IMR-90 (cell line): ENCODE measurements around the gene TCF7L2. TPM values are rescaled to one million over a fixed set of nuclear protein-coding genes. Genes with fewer than 3 reads are reported as not detected.

Source experiments
- ATAC-seq: fragments of 200-7000 bp; cut with Tn5 transposase; 2 replicates; pipeline ENCODE4 v1.9.1; 2020; ENCODE audit warnings: low read depth, mild to moderate bottlenecking, moderate library complexity
- BruUV-seq: library from RNA; stranded (reverse); fragments of 400-500 nt; replicated peaks from 2 replicates; lab custom pipeline; 2021; lab: Mats Ljungman, UMichigan
- CTCF ChIA-PET: fragments of 300-600 bp; formaldehyde crosslinking; extraction: SDS; loops from one replicate; lab custom pipeline; 2021; ENCODE audit warnings: antibody characterized with exemption; lab: Yijun Ruan, JAX
- POLR2A ChIA-PET: fragments of 300-600 bp; sonication (Branson Sonifier 250); formaldehyde crosslinking; loops from one replicate; lab custom pipeline; 2022; ENCODE audit warnings: antibody characterized with exemption; ENCODE audit not compliant: unreplicated experiment; lab: Charles Lee
- DNase-seq: peaks from one replicate; pipeline ENCODE4 v3.0.0; 2013
- H2AFZ ChIP-seq: replicated peaks from 2 replicates; pipeline ENCODE3; 2013; ENCODE audit warnings: low read length, mild to moderate bottlenecking; ENCODE audit not compliant: poor library complexity
- H2AK5ac ChIP-seq: 2 replicates; pipeline ENCODE4 v1.6.1; 2013; ENCODE audit warnings: low read depth, low read length, inconsistent platforms
- H2AK9ac ChIP-seq: replicated peaks from 2 replicates; pipeline ENCODE3; 2013; ENCODE audit warnings: mild to moderate bottlenecking, low read depth, low read length, moderate library complexity; ENCODE audit not compliant: poor library complexity
- H2BK120ac ChIP-seq: 2 replicates; pipeline ENCODE4 v1.6.1; 2013; ENCODE audit warnings: low read depth, low read length, inconsistent platforms
- H2BK15ac ChIP-seq: 3 replicates; pipeline ENCODE4 v1.6.1; 2013; ENCODE audit warnings: low read depth, low read length, inconsistent platforms
- H2BK20ac ChIP-seq: 2 replicates; pipeline ENCODE4 v1.6.1; 2013; ENCODE audit warnings: low read depth, mild to moderate bottlenecking, inconsistent platforms, low read length, moderate library complexity
- H2BK5ac ChIP-seq: 2 replicates; pipeline ENCODE4 v1.6.1; 2013; ENCODE audit warnings: mild to moderate bottlenecking, low read depth, low read length, inconsistent platforms; ENCODE audit not compliant: poor library complexity, severe bottlenecking
- H3K14ac ChIP-seq: replicated peaks from 2 replicates; pipeline ENCODE4 v1.6.1; 2013; ENCODE audit warnings: low read depth, low read length, inconsistent platforms
- H3K18ac ChIP-seq: 2 replicates; pipeline ENCODE4 v1.6.1; 2013; ENCODE audit warnings: low read depth, low read length, control low read depth
- H3K23ac ChIP-seq: 2 replicates; pipeline ENCODE4 v1.6.1; 2013; ENCODE audit warnings: low read depth, low read length, inconsistent platforms
- H3K27ac ChIP-seq: 2 replicates; pipeline ENCODE4 v1.5.1; 2013; ENCODE audit warnings: mild to moderate bottlenecking, control low read depth, low read length; ENCODE audit not compliant: insufficient read depth
- H3K27me3 ChIP-seq: 2 replicates; pipeline ENCODE4 v1.6.1; 2013; ENCODE audit warnings: low read length; ENCODE audit not compliant: control insufficient read depth, insufficient read depth
- H3K36me3 ChIP-seq: 2 replicates; pipeline ENCODE4 v1.6.1; 2013; ENCODE audit warnings: low read length, mixed read lengths; ENCODE audit not compliant: control insufficient read depth, insufficient read depth
- H3K4ac ChIP-seq: 2 replicates; pipeline ENCODE4 v1.6.1; 2013; ENCODE audit warnings: low read depth, low read length, inconsistent platforms
- H3K4me1 ChIP-seq: 2 replicates; pipeline ENCODE4 v1.6.1; 2013; ENCODE audit warnings: low read length, mixed read lengths; ENCODE audit not compliant: control insufficient read depth, insufficient read depth
- H3K4me2 ChIP-seq: 2 replicates; pipeline ENCODE4 v1.6.1; 2013; ENCODE audit warnings: low read depth, mild to moderate bottlenecking, control low read depth, low read length, moderate library complexity
- H3K4me3 ChIP-seq: 2 replicates; pipeline ENCODE4 v1.5.1; 2013; ENCODE audit warnings: low read depth, mild to moderate bottlenecking, control low read depth, low read length, moderate library complexity; ENCODE audit not compliant: insufficient read depth
- H3K56ac ChIP-seq: 2 replicates; pipeline ENCODE4 v1.6.1; 2013; ENCODE audit warnings: low read length, inconsistent platforms; ENCODE audit not compliant: insufficient read depth; ENCODE audit errors: extremely low read depth
- H3K79me1 ChIP-seq, 2 experiments: 2 replicates each; pipeline ENCODE4 v1.6.1; 2013; ENCODE audit warnings: low read length in 2 of 2, inconsistent platforms in 1 of 2, low read depth in 1 of 2
- H3K9ac ChIP-seq: 2 replicates; pipeline ENCODE4 v1.6.1; 2013; ENCODE audit warnings: low read depth, low read length, control low read depth
- H3K9me1 ChIP-seq: 2 replicates; pipeline ENCODE4 v1.6.1; 2013; ENCODE audit warnings: low read length, inconsistent platforms; ENCODE audit not compliant: insufficient read depth
- H3K9me3 ChIP-seq: 2 replicates; pipeline ENCODE4 v1.6.1; 2013; ENCODE audit warnings: low read length; ENCODE audit not compliant: control insufficient read depth, insufficient read depth
- H4K20me1 ChIP-seq: 2 replicates; pipeline ENCODE4 v1.6.1; 2013; ENCODE audit warnings: low read length, inconsistent platforms; ENCODE audit not compliant: insufficient read depth
- H4K5ac ChIP-seq: 2 replicates; pipeline ENCODE4 v1.6.1; 2013; ENCODE audit warnings: mild to moderate bottlenecking, low read depth, low read length, control low read depth
- H4K8ac ChIP-seq, 2 experiments: 2 replicates each; pipeline ENCODE4 v1.6.1; 2013; ENCODE audit warnings: low read depth in 2 of 2, low read length in 2 of 2, control low read depth in 1 of 2, inconsistent platforms in 1 of 2
- H4K91ac ChIP-seq: 2 replicates; pipeline ENCODE4 v1.6.1; 2013; ENCODE audit warnings: low read depth, low read length, inconsistent platforms; ENCODE audit not compliant: insufficient read depth
- MAZ ChIP-seq: IDR thresholded peaks from 2 replicates; pipeline ENCODE4 v1.6.1; 2012; ENCODE audit warnings: low read depth, mild to moderate bottlenecking, low read length, improper control_type of control experiment, moderate library complexity, borderline replicate concordance
- MXI1 ChIP-seq: IDR thresholded peaks from 2 replicates; pipeline ENCODE4 v1.6.1; 2012; ENCODE audit warnings: low read depth, mild to moderate bottlenecking, low read length, moderate library complexity, borderline replicate concordance
- POLR2A ChIP-seq: IDR thresholded peaks from 2 replicates; pipeline ENCODE4 v1.6.1; 2012; ENCODE audit warnings: mild to moderate bottlenecking, low read depth, low read length
- RAD21 ChIP-seq: IDR thresholded peaks from 2 replicates; pipeline ENCODE4 v1.6.1; 2012; ENCODE audit warnings: low read length, improper control_type of control experiment
- WGBS, 2 experiments: methylation state at CpG; one replicate each; pipeline versions ENCODE4 v1.1.5 to v1.1.7; 2013; ENCODE audit warnings: missing lambda C conversion rate in 2 of 2; ENCODE audit not compliant: insufficient read length in 1 of 2; ENCODE audit errors: extremely low coverage in 2 of 2; 5-methylcytosine and 5-hydroxymethylcytosine counted together
- dilution Hi-C: fragments of 300-500 bp; cut with HindIII; formaldehyde crosslinking; loops from one replicate; pipeline ENCODE4 v1.14.3; 2018; ENCODE audit warnings: low sequenced_read_pairs; ENCODE audit not compliant: unreplicated experiment
- in situ Hi-C: fragments of 300-500 bp; cut with MboI; formaldehyde crosslinking; loops from 3 replicates; pipeline ENCODE4 v1.14.3; 2019; ENCODE audit warnings: low sequenced_read_pairs, inconsistent platforms, mixed read lengths
- intact Hi-C: fragments of 100-400 bp; cut with micrococcal nuclease; formaldehyde crosslinking; loops from 2 replicates; pipeline ENCODE4 v1.10.0; 2022
- polyA plus RNA-seq, 3 experiments: library from polyadenylated mRNA; depleted of rRNA; stranded (reverse); fragments of >200 nt; gene quantifications; 2 replicates each; pipeline ENCODE4 v1.2.3, GENCODE V29; 2012; ENCODE audit warnings: low replicate concordance in 1 of 3
- total RNA-seq: library from RNA; depleted of rRNA; stranded (reverse); fragments of >200 nt; gene quantifications from 2 replicates; pipeline ENCODE4 v1.2.3, GENCODE V29; 2012

TCF7L2 gene
- total and polyA plus RNA-seq, 2 of the 4 experiments (the other 2 are of a cell fraction) = 1.3 to 12.2 TPM

DNA sequence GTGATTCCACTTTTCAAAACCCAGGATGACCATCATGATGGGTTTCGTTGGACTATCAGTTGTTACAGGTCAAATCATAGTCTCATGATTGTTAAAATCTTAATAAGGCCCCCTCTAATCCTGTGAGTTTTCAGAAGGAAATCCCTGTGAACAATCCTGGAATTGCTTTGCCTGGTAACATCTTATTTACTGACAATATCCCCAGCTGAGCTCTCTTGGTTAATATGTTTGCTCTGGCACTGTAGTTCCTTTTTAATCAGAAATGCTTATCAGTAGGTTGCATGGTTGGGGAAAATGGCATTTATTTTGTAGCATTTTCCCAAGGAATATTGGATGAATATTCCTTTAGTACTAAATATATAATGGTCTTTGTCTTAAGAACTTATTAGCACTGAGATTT lies 163.9 kb downstream of the TCF7L2 start:
- Histone ChIP-seq H3K4me2 (no peak overlapping the region), H3K9ac (no peak overlapping the region), H4K5ac (no peak overlapping the region), H4K8ac (no peak overlapping the region), H3K4ac (no peak overlapping the region), H3K27ac (no peak overlapping the region), H4K20me1 (0 out of 2 replicates have a peak, but pooled peaks cover 2% of the 10 kb centered on the region), H2BK15ac (no peak overlapping the region), H2AK9ac (no peak overlapping the region), H3K14ac (no peak overlapping the region), H2AK5ac (no peak overlapping the region), H2BK120ac (no peak overlapping the region), H3K9me1 (no peaks in the 10 kb centered on the region), H3K9me3 (no peaks in the 10 kb centered on the region), H3K27me3 (no peaks in the 10 kb centered on the region), H3K18ac (no peak overlapping the region), H3K4me1 (peaks cover 5% of the 10 kb centered on the region), H3K79me1 (peaks cover 15 to 18% of the 10 kb centered on the region in 2 experiments), H2BK20ac (no peak overlapping the region), H2BK5ac (no peak overlapping the region), H3K56ac (no peak overlapping the region), H4K91ac (no peak overlapping the region), H3K23ac (no peak overlapping the region), H3K4me3 (no peak overlapping the region), H2AFZ (no peak overlapping the region), H3K36me3 (peaks cover 2% of the 10 kb centered on the region; the same call in 1 of the 2 replicates)
- CTCF ChIA-PET = interaction anchor here (0.7 kb wide), 1 partner anchor 25 kb away, joined by 3 read pairs; no protein-coding TSS in a partner anchor
- in situ Hi-C loops (no loop called here), dilution Hi-C loops (no loop called here), intact Hi-C loops (no loop called here)
- no CpG with 5 or more reads among the region's 1 CpG for WGBS, 2 experiments
- TF ChIP-seq POLR2A = no peak
- no peak for TF ChIP-seq MXI1
- no peak for TF ChIP-seq RAD21
- no peak for TF ChIP-seq MAZ
- ATAC-seq (no peak), DNase-seq (no peak)
- POLR2A ChIA-PET = no interaction called here
- no TSS peak for BruUV-seq
